ENCODE measurements around the gene TTYH3.

DNA sequence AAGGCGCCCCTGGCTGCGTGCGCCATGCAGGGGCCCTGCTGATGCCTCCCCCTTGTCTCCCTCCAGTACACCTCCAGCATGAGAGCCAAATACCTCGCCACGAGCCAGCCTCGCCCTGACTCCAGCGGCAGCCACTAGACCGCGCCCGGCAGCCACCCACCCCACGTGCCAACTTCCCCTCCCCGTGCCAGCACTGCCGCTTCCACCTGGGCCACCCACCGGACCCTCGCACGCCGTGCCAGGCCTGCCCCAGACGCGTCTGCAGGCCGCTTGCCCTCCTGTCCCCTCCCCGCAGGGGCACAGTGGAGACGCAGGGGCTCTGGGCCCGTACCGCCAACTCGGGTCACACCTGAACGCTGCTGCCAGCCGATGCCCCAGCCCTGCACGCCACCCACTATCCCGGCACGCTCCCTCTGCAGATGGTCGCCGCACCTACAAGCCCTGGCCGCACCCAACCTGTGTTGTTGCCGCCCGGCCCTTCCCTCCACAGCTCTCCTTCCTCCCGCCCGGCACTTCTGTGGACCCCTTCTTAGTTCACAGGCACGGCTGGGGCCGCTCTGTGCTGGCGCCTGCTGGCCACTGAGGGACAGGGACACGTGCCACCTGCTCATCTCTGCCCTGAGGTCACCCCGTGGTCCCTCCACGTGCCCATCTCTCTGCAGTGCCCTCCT is 30.0 kb downstream of the TTYH3 start:
- TF ChIP-seq, protein P1, sequence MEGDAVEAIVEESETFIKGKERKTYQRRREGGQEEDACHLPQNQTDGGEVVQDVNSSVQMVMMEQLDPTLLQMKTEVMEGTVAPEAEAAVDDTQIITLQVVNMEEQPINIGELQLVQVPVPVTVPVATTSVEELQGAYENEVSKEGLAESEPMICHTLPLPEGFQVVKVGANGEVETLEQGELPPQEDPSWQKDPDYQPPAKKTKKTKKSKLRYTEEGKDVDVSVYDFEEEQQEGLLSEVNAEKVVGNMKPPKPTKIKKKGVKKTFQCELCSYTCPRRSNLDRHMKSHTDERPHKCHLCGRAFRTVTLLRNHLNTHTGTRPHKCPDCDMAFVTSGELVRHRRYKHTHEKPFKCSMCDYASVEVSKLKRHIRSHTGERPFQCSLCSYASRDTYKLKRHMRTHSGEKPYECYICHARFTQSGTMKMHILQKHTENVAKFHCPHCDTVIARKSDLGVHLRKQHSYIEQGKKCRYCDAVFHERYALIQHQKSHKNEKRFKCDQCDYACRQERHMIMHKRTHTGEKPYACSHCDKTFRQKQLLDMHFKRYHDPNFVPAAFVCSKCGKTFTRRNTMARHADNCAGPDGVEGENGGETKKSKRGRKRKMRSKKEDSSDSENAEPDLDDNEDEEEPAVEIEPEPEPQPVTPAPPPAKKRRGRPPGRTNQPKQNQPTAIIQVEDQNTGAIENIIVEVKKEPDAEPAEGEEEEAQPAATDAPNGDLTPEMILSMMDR (conservative IDR thresholded peaks at IDR 0.05), result no peak
- TF ChIP-seq EZH2 (IDR thresholded peaks at IDR 0.05; ENCODE audit: low read depth), result no peak
